K562 treated with DMSO at 1 percent for 4 hours (cell line): ENCODE results near the gene CELF2. TPM values are rescaled to one million over a fixed set of nuclear protein-coding genes. Genes with fewer than 3 reads are reported as not detected.

Source experiments
- total RNA-seq: library from RNA; unstranded; fragments of 300-600 nt; gene quantifications from 2 replicates; pipeline ENCODE4 v1.2.3, GENCODE V29; 2022; ENCODE audit not compliant: insufficient read depth

The CELF2 gene
- 4.5 and 7.7 TPM in 2 replicates for total RNA-seq

DNA sequence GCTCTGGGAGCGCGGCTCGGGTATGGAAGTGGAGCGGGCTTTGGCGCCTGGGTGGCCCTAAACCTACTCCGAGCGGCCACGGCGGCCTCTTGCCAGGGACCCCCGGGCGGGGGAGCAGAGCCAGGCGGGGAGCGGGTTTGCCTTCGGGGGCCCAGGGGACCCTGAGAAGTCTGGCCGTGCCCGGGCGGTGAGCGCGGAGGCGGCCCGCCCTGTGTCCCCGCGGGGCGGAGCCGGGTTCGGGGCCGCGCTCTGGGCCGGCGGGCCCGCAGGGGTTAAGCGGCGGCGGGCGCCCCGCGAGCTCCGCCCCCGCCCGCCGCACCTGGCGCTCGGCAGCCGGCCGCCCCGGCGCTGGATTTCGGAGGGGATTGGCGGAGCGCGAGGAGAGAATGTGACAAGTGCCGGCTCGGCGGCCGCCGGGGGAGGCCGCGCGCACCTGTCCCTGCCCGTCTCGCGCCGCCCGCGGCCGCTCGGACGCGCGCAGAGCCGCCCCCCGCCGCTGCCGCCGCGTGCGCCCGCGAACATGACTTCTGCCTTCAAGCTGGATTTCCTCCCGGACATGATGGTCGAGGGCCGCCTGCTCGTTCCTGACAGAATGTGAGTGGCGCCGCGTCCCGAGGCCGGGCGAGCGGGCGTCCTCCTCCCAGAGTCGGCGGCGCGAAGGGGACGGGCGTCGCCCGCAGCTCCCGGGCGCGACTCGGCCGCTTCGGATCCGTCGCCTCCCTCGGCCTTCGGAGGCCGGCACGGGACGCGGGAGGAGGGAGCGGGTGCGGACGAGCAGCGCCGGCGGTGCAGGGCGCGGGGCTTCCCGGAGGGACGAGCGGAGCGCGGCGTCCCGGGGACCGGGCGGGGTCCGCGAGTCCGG, at the start of gene CELF2:
CELF2 (plus strand) TSS at position 303 of the 862 bp plus-strand sequence; CDS start at position 521, 218 bp downstream.

